AG08396 (cell line): ENCODE measurements around the gene DEDD.
A peak's percentile ranks its signal among the peaks of the same experiment; 100 is the strongest.

ENCODE experiments used
- DNase-seq: peaks from one replicate; pipeline ENCODE4 v3.0.0; 2012; ENCODE audit warnings: low spot score, mixed read lengths

Gene DEDD

GRCh38 chr1:161132410-161133219 lies at the start of gene DEDD:
TSS of gene DEDD (minus strand) at chr1:161132667. CDS start at chr1:161124462, 8,205 bp downstream.
- DNase-seq = peak; percentile 94

DNA sequence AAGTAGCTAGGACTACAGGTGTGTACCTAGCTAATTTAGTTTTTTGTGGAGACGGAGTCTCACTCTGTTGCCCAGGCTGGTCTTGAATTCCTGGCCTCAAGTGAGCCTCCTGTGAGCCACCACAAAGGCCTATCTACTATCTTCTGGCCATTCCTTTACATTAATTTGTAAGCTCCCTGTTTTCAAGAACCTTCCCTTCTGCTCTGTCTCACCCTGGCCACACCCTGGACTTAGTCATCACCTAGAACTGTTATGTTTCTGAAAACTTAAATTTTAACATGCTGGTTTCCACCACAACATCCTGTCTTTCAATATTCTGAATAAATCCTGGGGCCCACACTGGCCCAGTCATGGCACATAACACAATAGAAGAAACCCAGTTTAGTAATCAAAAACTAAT lies 49.7 kb upstream of the DEDD start:
- peak; percentile 48 for DNase-seq

- DNase-seq = no peak
Measured at GRCh38 chr1:161180639-161181038, 48.2 kb upstream of the DEDD start.

DNA sequence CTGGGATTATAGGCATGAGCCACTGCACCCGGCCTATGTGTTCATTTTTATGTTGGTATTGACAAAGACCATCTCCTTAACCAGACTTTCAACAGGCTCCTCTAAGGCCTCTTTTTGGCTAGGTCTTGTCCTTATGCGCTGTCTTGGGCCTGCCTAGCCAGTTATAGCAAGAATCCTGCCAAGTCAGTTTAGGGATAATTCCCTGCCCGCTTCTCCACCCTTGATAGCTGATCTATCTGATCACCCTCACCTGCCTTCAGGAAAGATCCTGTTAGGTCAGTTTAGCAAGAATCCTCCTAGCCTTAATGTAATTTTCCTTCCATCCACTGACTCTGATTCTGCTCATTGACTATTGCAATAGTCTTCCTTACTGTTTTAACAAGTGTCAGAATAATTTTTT lies 47.2 kb upstream of the DEDD start:
- DNase-seq = no peak

GRCh38 chr1:161177936-161178244 lies 45.4 kb upstream of the DEDD start:
- no peak for DNase-seq

GRCh38 chr1:161177112-161177935 lies 44.9 kb upstream of the DEDD start, which contains the start of gene B4GALT3:
TSS of gene B4GALT3 (minus strand) at chr1:161177507. CDS start at chr1:161176060, 1,447 bp downstream.
- peak; percentile 96 for DNase-seq

GRCh38 chr1:161176468-161177111 lies 44.1 kb upstream of the DEDD start:
- DNase-seq = no peak

DNA sequence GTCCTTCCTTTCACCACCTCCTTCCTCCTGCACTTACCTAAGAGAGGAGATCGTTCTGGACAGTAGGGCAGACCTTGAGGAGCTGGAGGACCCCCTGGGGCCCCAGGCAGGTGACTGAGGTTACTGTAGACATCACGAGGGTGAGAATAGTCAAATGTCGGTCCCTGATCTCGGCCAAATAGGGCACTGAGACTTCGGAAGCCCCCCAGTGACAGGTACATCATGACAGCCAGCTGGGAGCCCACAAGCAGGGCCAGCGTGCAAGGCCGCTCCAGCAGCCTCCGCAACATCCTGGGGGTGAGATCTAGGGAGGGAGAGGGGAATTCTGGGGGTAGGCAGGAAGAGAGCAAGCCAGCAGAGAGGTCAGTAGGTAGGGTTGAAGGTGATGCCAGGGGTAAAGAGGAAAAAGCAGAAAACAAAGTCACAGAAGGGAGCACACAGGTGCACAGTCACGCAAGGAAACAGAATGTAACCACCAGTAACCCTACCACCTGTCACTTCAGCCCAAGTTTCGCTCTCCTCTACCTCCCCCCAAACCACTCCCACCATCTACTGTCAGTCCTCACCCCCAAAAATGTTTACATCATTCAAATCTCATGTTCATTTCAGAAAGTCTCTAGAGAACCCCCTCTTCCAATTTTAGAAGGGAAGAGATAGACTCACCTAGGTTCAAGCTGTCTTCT lies 43.4 kb upstream of the DEDD start:
- no peak for DNase-seq

DNA sequence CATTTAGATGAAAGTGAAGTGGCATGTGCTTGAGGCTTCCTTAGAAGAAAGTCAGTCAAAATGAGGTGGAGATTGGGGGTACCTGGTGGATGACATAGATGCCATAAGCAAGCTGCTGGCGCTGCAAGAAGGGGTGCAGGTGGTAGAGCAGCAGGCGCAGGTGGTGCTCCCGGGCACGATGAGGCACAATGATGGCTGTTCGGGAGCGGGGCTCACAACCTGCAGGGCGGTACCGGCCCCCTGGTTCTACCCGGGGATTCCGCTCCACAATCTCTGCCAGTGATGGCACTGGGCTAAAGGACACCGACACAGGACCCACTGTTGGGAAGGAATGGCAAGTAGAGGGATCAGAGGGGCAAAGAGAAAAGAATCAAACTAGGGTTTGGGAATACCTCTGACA lies 42.4 kb upstream of the DEDD start:
- no peak for DNase-seq

GRCh38 chr1:161173711-161174110 lies 41.2 kb upstream of the DEDD start:
- no peak for DNase-seq

DNA sequence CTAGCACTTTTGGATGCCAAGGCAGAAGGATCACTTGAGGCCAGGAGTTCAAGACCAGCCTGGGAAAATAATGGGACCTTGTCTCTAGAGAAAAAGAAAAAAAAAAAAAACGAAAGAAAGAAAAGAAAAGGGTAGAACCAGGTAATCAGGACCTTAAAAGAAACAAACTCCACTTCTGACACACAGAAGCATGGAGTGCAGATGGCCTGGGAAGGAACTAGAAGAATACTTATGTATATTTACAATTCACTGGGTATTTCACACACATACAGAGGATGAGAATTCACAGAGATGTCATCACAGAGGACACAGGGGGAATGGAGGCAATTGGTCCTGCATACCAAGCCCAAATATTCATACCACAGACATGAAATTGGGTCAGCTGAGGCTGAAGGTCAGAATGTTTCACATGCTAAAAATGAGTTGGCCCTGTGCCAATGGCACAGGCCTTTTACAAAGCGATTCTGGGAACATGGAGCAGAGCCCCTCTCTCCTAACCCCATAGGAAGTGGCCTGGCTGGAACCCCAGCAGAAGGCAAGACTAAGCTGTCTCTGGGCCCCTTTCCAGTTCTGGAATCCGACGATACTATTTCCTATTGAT lies 40.4 kb upstream of the DEDD start:
- DNase-seq = peak; percentile 90

- no peak for DNase-seq
Measured at GRCh38 chr1:161172349-161172748, 39.9 kb upstream of the DEDD start.

DNA sequence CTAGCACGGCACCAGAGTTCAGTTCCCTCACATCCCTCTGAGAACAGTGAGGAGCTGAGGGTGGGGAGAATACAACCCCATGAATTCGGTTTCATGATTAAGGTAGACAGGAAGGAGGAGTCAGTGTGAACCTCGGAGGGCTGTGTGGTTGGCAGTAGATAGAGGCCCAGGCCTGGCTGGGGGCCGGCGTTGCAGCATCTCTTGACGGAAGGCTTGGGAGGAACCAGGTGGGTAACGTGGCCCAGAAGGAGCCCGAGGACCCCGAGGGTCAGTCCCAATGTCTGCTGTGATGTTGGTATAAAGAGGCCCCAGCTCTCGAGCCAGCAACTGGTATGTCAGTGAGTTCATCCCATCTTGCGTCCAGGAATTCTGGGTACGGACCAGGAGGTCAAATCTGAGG lies 39.2 kb upstream of the DEDD start:
- DNase-seq = no peak

GRCh38 chr1:161171191-161171590 lies 38.7 kb upstream of the DEDD start:
- no peak for DNase-seq

DNA sequence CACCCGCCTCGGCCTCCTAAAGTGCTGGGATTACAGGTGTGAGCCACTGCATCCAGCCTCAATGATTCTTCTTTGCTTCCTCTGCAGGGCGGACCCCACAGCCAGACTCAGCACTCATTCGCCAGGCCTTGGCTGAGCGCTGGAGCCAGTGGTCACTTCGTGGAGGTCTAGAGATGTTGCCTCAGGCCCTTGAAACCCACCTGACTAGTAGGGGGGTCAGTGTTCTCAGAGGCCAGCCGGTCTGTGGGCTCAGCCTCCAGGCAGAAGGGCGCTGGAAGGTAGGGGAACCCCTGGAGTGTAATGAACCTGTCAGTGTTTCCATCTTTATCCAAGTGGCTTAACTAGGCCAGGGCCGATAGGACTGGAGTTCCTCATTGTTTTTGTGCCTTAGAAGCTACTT lies 36.4 kb upstream of the DEDD start:
- no peak for DNase-seq

GRCh38 chr1:161166669-161167548 lies 34.4 kb upstream of the DEDD start:
- DNase-seq = no peak

DNA sequence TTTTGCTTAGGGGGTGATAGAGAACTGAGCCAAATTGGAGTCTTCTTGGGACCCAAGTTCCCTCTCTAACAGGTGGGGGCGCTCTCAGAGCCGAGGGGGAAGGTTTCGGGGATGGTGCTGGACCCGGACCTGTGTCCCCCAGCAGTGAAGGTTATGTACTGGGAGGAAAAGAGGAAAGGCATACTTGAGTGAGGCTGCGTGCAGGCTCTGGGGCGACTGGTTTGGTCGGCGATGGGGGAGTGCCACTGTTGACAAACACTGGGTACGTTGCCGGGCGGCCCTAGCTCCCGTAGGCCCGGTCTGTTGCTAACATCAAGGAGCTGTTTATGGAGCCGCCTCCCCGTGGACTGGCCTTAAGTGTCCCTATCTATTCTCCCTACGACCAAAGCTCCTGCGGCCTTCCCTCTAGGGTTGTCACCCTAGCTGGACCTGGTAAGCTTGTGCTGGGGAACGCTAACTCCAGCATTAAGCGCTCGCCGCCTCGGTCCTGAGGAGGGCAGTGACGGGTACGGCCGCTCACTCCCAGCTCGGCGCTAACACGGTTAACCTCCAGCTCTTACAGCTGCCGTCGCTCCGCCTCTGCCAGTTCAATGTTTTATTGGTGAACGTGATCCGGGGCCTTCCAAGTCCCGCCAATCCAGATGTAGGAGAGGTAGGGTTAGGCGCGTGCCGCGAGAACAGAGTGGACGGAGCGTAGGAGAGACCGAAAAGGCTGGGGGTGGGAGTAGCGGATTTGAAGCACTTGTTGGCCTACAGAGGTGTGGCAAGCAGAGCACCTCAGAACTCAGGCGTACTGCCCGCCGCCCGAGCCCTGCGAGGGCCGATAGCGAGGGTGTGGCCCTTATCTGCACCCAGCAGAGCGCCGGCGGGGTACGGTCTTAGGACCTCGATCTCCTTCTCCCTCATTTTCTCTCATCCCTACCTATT lies 33.5 kb upstream of the DEDD start, which contains the start of gene PPOX:
PPOX (plus strand) TSS at position 685 of the 927 bp plus-strand sequence. CDS start 422 bp downstream, outside the sequence.
- DNase-seq = peak; percentile 91

GRCh38 chr1:161164901-161165610 lies 32.6 kb upstream of the DEDD start:
- no peak for DNase-seq

DNA sequence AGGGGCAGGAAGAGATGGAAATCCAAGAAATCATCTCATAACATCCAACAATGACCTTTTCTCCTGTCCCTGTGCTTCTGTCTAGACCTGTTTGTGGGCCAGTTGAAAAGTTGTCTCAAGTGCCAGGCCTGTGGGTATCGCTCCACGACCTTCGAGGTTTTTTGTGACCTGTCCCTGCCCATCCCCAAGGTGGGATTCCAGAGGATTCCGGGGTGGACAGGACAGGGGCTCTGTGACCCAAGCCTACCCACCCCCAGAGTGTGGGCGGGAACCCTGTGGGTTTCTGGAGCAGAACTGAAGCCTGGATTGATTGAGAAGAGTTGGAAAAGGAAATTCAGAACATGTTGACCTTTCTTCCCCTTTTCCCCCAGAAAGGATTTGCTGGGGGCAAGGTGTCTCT lies 31.3 kb upstream of the DEDD start:
- no peak for DNase-seq
